HTERT RPE-1 (cell line): Measurements from ENCODE around the gene KHDC3L.

Source experiments
- in situ Hi-C: fragments of 300-500 bp; cut with MboI; formaldehyde crosslinking; loops from 4 replicates; pipeline ENCODE4 v1.14.3; 2020; ENCODE audit warnings: low sequenced_read_pairs

KHDC3L gene

GRCh38 chr6:73362358-73362757 lies at the start of gene KHDC3L:
Gene KHDC3L (plus strand): TSS chr6:73362658. CDS start chr6:73362730, 72 bp downstream.
- in situ Hi-C loops = no loop called here

GRCh38 chr6:73314577-73315492 lies 47.6 kb upstream of the KHDC3L start:
- in situ Hi-C loops = no loop called here

DNA sequence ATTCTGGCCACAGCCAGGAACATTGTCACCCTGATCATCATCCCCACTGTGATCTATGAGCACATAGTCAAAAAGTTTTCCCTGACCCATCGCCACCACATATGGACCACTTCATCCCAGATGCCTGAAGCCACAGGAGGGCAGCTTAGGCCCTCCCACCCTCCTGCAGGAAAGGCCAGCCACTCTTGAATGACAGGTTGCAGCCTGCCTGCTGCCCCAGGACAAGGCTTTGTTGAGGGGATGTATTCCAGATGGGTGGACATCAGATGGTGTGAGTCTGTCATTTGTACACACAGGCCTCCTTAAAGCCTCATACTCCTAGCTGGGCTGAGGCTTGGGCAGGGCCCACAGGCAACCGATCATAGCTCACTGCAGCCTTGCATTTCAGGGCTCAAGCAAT lies 39.1 kb upstream of the KHDC3L start:
- in situ Hi-C loops = no loop called here

DNA sequence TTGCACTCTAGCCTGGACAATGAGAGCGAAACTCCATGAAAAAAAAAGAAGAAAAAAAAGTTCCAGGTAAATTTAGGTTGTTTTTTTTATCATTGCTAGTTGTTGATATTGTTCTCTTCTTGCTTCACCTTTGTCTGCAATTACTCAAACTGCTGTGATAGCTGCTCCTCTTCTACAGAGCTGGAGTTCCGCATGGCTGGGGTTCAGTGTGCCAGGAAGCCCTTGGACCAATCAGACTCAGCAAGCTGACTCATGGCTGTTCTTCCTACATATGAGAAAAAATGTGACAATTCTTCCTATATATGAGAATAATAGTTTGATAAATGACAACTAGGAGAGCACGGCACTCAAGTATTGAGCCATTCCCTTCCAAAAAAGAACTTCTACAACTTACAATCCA lies 36.8 kb upstream of the KHDC3L start:
- in situ Hi-C loops = no loop called here

DNA sequence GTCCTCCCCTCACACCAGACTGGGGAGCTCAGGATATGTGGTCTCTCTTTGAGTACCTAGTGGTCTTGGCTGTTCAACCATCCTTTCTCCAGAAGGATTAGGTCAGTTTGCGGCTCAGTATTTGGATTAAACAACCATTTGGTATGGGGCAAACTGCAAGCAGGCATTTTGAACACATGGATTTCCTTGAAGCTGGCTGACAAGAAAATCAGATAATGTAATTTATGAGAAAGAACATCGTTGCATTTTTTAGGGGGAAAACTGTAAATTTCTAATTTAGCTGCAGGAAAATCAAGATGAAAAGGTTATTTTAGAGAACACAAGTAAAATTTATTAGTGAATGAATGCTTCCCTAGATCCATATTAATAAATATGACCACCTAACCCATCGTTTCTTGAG lies 33.7 kb upstream of the KHDC3L start:
- in situ Hi-C loops = no loop called here

DNA sequence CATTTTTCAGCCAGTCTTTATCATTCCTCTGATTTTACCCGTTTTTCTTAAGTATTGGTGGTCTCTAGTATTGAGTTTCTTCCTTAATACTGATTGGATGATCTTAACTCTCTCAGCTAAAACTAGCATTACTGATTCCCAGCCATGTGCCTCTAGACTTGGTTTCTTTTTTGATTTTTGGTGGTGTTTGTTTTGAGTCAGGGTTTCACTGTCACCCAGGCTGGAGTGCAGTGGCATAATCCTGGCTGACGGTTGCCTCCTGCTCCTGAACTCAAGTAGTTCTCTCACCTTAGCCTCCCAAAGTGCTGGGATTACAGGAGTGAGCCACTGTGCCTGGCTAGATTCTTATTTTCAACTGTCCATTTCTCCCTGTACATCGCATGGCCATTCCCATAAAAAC lies 33.3 kb upstream of the KHDC3L start:
- in situ Hi-C loops = no loop called here

GRCh38 chr6:73339340-73339739 lies 23.1 kb upstream of the KHDC3L start:
- in situ Hi-C loops = no loop called here

- in situ Hi-C loops = no loop called here
These were observed 22.4 kb upstream of the KHDC3L start for GRCh38 chr6:73340048-73340447.

GRCh38 chr6:73341335-73341734 lies 21.1 kb upstream of the KHDC3L start:
- in situ Hi-C loops = no loop called here

DNA sequence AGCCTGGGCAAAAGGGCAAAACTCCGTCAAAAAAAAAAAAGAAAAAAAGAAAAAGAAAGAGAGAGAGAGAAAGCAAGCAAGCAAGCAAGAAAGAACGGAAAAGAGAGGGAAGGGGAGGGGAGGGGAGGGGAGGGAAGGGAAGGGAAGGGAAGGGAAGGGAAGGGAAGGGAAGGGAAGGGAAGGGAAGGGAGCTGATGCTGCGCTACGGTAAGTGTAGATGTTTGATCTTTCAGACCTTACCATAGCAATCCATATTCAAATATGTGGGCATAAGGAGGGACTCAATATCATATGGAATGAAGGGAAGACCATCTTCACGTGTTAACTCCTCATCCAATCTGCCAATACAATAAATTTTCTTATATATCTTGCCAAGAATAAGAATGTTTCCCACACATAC lies 20.3 kb upstream of the KHDC3L start:
- in situ Hi-C loops = no loop called here

GRCh38 chr6:73343164-73343563 lies 19.3 kb upstream of the KHDC3L start:
- in situ Hi-C loops = no loop called here

- in situ Hi-C loops = no loop called here
These were observed 13.8 kb upstream of the KHDC3L start for GRCh38 chr6:73348550-73349204.

- in situ Hi-C loops = no loop called here
These were observed 13.1 kb upstream of the KHDC3L start for GRCh38 chr6:73349311-73349710.

- in situ Hi-C loops = no loop called here
These were observed 8.5 kb upstream of the KHDC3L start, which contains the start of gene DPPA5 for GRCh38 chr6:73353636-73354593. Gene DPPA5 (minus strand): TSS chr6:73354276. CDS start chr6:73354225, 51 bp downstream.

DNA sequence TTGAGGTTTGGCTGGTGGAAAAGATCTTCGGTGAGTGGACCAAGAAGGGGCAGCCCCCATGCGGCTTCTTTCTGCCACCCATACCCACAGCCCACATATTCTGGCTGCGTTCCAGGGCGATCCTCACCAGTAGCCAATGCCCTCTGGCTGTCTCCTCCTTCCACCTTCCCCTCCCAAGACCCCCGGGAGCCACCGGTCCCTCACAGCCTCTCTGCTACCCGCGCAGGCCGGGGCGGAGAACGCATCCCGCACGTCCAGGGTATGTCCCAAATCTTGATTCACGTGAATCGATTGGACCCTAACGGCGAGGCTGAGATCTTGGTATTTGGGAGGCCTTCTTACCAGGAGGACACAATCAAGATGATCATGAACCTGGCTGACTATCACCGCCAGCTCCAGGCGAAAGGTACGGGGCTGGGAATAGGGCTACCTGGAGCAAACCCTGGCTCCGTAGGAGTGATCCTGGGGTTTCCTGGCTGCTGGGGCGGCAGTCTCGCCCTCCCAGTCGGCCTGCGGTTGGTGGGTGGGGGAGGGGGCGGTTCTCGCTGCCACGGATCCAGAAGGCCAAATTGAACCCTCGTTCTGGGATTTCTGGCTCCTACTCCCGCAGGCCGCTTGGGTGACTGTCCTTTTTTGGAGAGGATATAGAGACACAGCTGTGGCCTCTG lies 545 bp downstream of the KHDC3L start:
- in situ Hi-C loops = no loop called here

DNA sequence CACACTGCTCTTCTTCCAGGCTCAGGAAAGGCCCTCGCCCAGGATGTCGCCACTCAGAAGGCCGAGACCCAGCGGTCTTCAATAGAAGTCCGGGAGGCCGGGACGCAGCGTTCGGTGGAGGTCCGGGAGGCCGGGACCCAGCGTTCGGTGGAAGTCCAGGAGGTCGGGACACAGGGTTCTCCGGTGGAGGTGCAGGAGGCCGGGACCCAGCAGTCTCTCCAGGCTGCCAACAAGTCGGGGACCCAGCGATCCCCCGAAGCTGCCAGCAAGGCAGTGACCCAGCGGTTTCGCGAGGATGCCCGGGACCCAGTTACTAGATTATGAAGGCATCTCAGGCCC lies 1.0 kb downstream of the KHDC3L start:
- in situ Hi-C loops = no loop called here

GRCh38 chr6:73364121-73364520 lies 1.7 kb downstream of the KHDC3L start:
- in situ Hi-C loops = no loop called here

DNA sequence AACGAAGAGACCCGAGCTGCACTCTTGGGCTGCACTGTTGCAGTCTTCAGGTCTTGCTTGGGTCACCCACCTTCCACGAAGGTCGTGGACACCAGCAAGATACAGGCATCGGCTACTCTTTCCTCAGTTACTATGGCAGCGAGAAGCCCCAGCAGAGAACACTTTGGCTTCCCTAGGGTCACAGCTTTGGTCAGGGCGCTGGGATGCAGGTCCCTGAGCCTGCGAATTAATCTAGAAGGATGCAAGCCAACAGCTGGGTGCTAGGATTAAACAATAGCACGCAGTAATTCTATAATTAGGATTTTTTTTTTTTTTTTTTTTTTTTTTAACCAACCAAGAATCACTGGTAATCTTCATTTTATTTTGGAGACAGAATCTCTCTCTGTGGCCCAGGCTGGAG lies 2.1 kb downstream of the KHDC3L start:
- in situ Hi-C loops = no loop called here

DNA sequence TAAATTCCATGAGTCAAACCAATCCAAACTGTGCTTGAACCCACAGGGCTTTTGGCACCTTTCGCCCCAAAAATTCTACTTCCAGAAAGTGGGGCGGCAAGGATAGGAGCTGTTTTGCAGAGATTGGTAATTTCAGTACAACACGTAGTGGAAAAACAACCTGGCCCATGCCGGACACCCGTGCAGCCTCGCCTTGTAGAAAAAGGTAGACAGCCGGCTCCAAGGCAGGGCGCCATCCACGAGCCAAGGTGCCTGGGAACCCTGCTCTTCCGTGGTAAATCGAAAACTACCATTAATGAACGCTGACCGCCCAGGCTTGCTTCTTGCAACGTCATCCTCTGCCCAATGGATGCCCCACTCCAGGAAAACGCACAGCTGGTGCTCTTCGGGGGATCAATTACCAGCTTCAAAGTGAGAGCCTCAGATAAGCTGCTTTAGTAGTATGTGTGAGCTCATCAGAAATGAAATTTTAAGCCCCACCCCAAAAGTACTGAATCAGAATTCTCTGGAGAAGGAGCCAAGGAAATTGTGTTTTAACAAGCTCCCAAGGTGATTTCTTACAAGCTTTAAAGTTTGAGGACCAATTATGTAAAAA lies 5.4 kb downstream of the KHDC3L start:
- in situ Hi-C loops = no loop called here

DNA sequence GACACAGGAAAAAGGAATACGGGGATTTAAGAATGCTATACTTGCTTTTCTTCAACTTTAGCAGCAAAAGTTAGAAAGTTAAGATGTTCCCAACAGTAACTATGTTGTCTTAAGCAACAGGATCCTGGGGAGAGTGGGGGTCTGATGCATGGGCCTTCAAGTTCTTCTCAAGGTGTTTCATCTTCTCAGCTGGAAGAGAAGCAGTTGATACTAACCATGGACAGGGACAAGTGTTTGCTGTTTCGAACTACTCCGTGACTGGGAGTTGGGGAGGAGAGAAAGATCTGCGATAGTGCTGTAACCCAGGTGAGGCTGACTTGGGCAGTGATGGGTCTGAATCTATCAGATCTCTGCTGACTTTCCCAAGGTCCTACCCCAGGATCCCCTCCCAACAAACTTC lies 6.2 kb downstream of the KHDC3L start:
- in situ Hi-C loops = no loop called here
